DOHH2 (cell line): ENCODE measurements around the gene PEX14.
"Not testable (repeated sequence)": the region's sequence is repeated elsewhere in the genome, so short reads cannot be mapped to it uniquely, and the experiment has no call there.

Experiments
- H3F3A ChIP-seq: fragments of 200-600 bp; sonication (generic), shearing (Covaris generic); 2 replicates; pipeline ENCODE4 v1.6.0; 2016; ENCODE audit warnings: antibody characterized with exemption, mild to moderate bottlenecking; ENCODE audit not compliant: control insufficient read depth, insufficient read depth
- H3K27ac ChIP-seq: fragments of 200-600 bp; sonication (generic); 2 replicates; pipeline ENCODE4 v1.5.1; 2014; ENCODE audit warnings: low read depth, mild to moderate bottlenecking, low read length, moderate library complexity
- H3K27me3 ChIP-seq: fragments of 200-600 bp; sonication (generic); 2 replicates; pipeline ENCODE4 v1.6.1; 2014; ENCODE audit warnings: mild to moderate bottlenecking, low read length, mixed read lengths; ENCODE audit not compliant: control insufficient read depth
- H3K36me3 ChIP-seq: fragments of 200-600 bp; sonication (generic); 2 replicates; pipeline ENCODE4 v1.6.1; 2014; ENCODE audit warnings: mild to moderate bottlenecking, low read length, moderate library complexity, mixed read lengths; ENCODE audit not compliant: control insufficient read depth
- H3K4me1 ChIP-seq: fragments of 200-600 bp; sonication (generic); 2 replicates; pipeline ENCODE4 v1.6.1; 2014; ENCODE audit warnings: mild to moderate bottlenecking, low read length, mixed read lengths; ENCODE audit not compliant: control insufficient read depth
- H3K4me2 ChIP-seq: fragments of 200-600 bp; sonication (generic); 2 replicates; pipeline ENCODE4 v1.6.0; 2014; ENCODE audit warnings: mild to moderate bottlenecking, low read length, moderate library complexity
- H3K4me3 ChIP-seq: fragments of 200-600 bp; sonication (generic); 2 replicates; pipeline ENCODE4 v1.5.1; 2014; ENCODE audit warnings: mild to moderate bottlenecking, low read length, mixed read lengths
- H3K79me2 ChIP-seq: fragments of 200-600 bp; sonication (generic); 2 replicates; pipeline ENCODE4 v1.6.1; 2014; ENCODE audit warnings: mild to moderate bottlenecking, low read length, mixed read lengths; ENCODE audit not compliant: control insufficient read depth
- H3K9me2 ChIP-seq: fragments of 200-600 bp; sonication (generic); replicated peaks from 2 replicates; pipeline ENCODE4 v1.6.1; 2014; ENCODE audit warnings: mild to moderate bottlenecking, low read length, mixed read lengths; ENCODE audit not compliant: control insufficient read depth
- H3K9me3 ChIP-seq: fragments of 200-600 bp; sonication (generic); 2 replicates; pipeline ENCODE4 v1.6.1; 2014; ENCODE audit warnings: antibody characterized with exemption, low read length, mixed read lengths; ENCODE audit not compliant: control insufficient read depth, insufficient read depth
- H4K20me1 ChIP-seq: fragments of 200-600 bp; sonication (generic); 2 replicates; pipeline ENCODE4 v1.6.0; 2014; ENCODE audit warnings: low read depth, mild to moderate bottlenecking, antibody characterized with exemption, low read length, moderate library complexity; ENCODE audit not compliant: control insufficient read depth, insufficient read depth
- EZH2phosphoT487 ChIP-seq: fragments of 200-600 bp; sonication (generic); IDR thresholded peaks from 2 replicates; pipeline ENCODE4 v1.6.1; 2017; ENCODE audit warnings: borderline replicate concordance, mild to moderate bottlenecking, antibody characterized with exemption, low read length, moderate library complexity, mixed read lengths
- TF ChIP-seq, protein P1 (sequence below): fragments of 200-600 bp; sonication (generic); IDR thresholded peaks from one replicate; pipeline ENCODE4 v1.5.1; 2014; ENCODE audit warnings: antibody characterized with exemption, mild to moderate bottlenecking, low read depth, low read length; ENCODE audit not compliant: poor library complexity, severe bottlenecking

Gene PEX14

GRCh38 chr1:10502206-10502605, 27.5 kb downstream of the PEX14 start:
- H3K9me3 ChIP-seq = no peaks in the 10 kb centered on the region

DNA sequence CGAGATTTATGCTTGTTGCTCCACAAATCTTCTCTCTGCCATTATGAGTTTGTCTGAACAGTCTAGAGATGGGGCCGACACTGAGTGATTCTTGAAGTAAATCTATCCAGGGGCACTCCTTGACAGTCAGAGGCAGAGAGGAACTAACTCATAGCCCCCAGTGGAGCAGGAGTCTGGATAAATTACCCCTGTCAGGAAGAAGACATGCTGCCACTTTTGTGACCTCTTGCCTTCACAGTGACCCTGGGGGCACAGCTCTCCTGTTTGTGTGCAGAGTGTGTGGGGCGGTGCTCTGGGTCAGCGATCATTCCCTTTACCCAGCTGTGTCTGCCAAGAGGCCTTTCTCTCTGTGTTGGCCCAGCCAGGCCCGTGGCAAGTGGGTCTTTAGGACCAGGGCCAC, 29.5 kb downstream of the PEX14 start:
- Histone ChIP-seq H3K36me3 (no peaks in the 10 kb centered on the region), H3K79me2 (peaks cover 39% of the 10 kb centered on the region), H3K27ac (no peak overlapping the region)

More at GRCh38 chr1:10502206-10502605, 27.5 kb downstream of the PEX14 start:
- H3K9me2 ChIP-seq = no peaks in the 10 kb centered on the region
- H3K4me2 ChIP-seq = no peak overlapping the region
- peaks cover 2% of the 10 kb centered on the region; the same call in 1 of the 2 replicates for H3F3A ChIP-seq
- peaks cover 31% of the 10 kb centered on the region for H3K79me2 ChIP-seq
- TF ChIP-seq EZH2phosphoT487 = no peak
- TF ChIP-seq, protein P1, sequence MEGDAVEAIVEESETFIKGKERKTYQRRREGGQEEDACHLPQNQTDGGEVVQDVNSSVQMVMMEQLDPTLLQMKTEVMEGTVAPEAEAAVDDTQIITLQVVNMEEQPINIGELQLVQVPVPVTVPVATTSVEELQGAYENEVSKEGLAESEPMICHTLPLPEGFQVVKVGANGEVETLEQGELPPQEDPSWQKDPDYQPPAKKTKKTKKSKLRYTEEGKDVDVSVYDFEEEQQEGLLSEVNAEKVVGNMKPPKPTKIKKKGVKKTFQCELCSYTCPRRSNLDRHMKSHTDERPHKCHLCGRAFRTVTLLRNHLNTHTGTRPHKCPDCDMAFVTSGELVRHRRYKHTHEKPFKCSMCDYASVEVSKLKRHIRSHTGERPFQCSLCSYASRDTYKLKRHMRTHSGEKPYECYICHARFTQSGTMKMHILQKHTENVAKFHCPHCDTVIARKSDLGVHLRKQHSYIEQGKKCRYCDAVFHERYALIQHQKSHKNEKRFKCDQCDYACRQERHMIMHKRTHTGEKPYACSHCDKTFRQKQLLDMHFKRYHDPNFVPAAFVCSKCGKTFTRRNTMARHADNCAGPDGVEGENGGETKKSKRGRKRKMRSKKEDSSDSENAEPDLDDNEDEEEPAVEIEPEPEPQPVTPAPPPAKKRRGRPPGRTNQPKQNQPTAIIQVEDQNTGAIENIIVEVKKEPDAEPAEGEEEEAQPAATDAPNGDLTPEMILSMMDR = no peak
- H4K20me1 ChIP-seq = peaks cover 9% of the 10 kb centered on the region
- H3K36me3 ChIP-seq = no peaks in the 10 kb centered on the region
- no peak overlapping the region for H3K27ac ChIP-seq
- no peaks in the 10 kb centered on the region for H3K27me3 ChIP-seq
- H3K4me3 ChIP-seq = no peak overlapping the region
- no peaks in the 10 kb centered on the region for H3K4me1 ChIP-seq

GRCh38 chr1:10506046-10506676, 31.4 kb downstream of the PEX14 start:
- H3K4me3 ChIP-seq, H3K27me3 ChIP-seq, H3K27ac ChIP-seq, H3K9me3 ChIP-seq, H3K4me1 ChIP-seq, H3K9me2 ChIP-seq, H3K36me3 ChIP-seq, H4K20me1 ChIP-seq, H3K4me2 ChIP-seq, H3F3A ChIP-seq: not testable (repeated sequence)
- H3K79me2 ChIP-seq = peaks cover 49% of the 10 kb centered on the region

More for the DNA sequence above, 29.5 kb downstream of the PEX14 start:
- peaks cover 5% of the 10 kb centered on the region for H3K4me1 ChIP-seq
- no peak overlapping the region for H3K4me2 ChIP-seq
- TF ChIP-seq, protein P1 = no peak
- TF ChIP-seq EZH2phosphoT487 = no peak
- no peaks in the 10 kb centered on the region for H3K9me2 ChIP-seq
- H3K9me3 ChIP-seq = no peaks in the 10 kb centered on the region
- no peaks in the 10 kb centered on the region for H3K27me3 ChIP-seq
- H3F3A ChIP-seq = peaks cover 2% of the 10 kb centered on the region; the same call in 1 of the 2 replicates
- no peak overlapping the region for H3K4me3 ChIP-seq
- peaks cover 6% of the 10 kb centered on the region for H4K20me1 ChIP-seq

DNA sequence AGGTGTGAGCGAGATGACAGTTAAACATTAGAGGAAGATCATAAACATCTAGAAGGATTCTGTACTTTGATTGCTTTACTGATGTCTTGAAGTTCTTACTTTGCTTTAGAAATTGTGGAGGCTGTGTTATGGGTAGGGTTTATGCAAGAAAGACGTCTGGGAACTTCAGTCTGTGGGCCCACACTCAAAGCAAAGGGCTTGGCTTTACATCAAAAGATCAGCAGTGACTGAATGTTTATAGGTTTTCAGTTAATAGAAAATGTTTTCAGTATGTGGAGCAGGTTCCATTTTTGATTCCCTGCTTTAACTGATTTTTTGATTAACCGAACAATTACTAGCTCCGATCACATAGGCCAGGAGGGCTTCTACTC, 31.9 kb downstream of the PEX14 start:
- peaks cover 9% of the 10 kb centered on the region for H4K20me1 ChIP-seq
- H3K27me3 ChIP-seq = no peaks in the 10 kb centered on the region
- no peak overlapping the region for H3K4me2 ChIP-seq
- no peak overlapping the region for H3K4me3 ChIP-seq
- H3K27ac ChIP-seq = no peak overlapping the region
- no peaks in the 10 kb centered on the region for H3K36me3 ChIP-seq
- H3K9me3 ChIP-seq = no peaks in the 10 kb centered on the region
- TF ChIP-seq, protein P1 = no peak
- TF ChIP-seq EZH2phosphoT487 = no peak
- peaks cover 2% of the 10 kb centered on the region; the same call in 1 of the 2 replicates for H3F3A ChIP-seq
- H3K79me2 ChIP-seq = peaks cover 53% of the 10 kb centered on the region
- H3K9me2 ChIP-seq = no peaks in the 10 kb centered on the region
- H3K4me1 ChIP-seq = peaks cover 5% of the 10 kb centered on the region
